ENCODE data around the gene POLR2J.
"Not testable (repeated sequence)": the region's sequence is repeated elsewhere in the genome, so short reads cannot be mapped to it uniquely, and the experiment has no call there.

The POLR2J gene

GRCh38 chr7:102464577-102465280 lies 14.0 kb downstream of the POLR2J start, which contains the start of the genes ALKBH4 and LRWD1:
Gene ALKBH4, minus strand, starts transcription at chr7:102464863. Its CDS starts 27 bp downstream, at chr7:102464836.
Gene LRWD1, plus strand, starts transcription at chr7:102464984. Its CDS starts 97 bp downstream, at chr7:102465081.
- DNase-seq: peak; percentile 88

DNA sequence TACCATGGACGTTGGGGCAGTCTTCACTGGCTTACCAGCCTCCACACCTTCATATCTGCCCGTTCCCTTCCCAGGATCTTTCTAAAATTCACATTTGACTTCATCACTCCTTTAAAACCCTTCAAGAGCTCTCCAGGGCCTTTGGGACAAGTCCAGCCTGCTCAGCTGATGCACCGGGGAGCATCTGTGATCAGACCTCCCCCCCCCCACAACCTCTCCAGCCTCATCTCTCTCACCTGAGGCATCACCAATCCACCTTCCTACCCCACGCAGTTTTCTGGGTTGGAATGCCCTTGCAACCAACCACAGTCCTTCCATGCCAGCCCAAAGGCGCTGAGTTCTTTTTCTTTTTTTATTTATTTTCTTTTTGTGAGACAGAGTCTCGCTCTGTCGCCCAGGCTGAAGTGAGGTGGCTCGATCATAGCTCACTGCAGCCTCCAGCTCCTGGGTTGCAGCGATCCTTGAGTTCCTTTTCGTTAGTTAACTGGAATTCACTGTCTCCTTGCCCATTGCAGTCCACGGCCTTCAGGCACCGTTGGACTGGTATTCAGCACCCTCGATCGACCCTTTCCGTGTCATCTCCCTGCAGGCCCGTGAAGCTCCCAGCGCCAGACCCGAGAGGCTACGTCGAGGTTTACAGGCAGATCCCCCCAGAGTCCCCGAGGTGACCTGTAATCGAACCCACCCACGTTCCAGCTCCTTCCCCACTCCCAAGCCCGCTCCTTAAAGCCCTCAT lies 14.7 kb downstream of the POLR2J start:
- DNase-seq: no peak

DNA sequence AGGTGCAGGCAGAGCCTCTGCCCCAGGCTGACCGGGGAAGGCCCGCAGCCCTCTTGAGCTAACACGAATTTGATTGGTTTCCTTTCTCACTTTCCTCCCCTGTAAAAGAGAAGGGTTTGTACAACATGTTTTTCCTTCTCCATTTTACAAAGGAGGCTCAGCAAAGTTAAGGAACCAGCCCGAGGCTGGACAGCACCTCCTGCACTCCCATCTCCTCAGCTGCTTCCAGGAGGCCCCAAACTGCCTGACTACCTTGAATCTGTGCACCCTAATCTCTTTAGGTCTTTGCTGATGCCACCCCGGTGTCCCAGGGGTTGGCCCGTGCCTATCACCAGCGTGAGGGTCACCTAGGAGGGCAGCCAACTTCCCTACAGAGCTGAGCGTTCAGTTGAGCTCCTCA lies 18.3 kb downstream of the POLR2J start:
- no peak for DNase-seq

- no peak for DNase-seq
Measured at GRCh38 chr7:102459221-102459844, 19.4 kb downstream of the POLR2J start.

GRCh38 chr7:102457352-102457924 lies 21.3 kb downstream of the POLR2J start:
- DNase-seq: no peak

- no peak for DNase-seq
Measured at GRCh38 chr7:102456327-102456726, 22.4 kb downstream of the POLR2J start.

DNA sequence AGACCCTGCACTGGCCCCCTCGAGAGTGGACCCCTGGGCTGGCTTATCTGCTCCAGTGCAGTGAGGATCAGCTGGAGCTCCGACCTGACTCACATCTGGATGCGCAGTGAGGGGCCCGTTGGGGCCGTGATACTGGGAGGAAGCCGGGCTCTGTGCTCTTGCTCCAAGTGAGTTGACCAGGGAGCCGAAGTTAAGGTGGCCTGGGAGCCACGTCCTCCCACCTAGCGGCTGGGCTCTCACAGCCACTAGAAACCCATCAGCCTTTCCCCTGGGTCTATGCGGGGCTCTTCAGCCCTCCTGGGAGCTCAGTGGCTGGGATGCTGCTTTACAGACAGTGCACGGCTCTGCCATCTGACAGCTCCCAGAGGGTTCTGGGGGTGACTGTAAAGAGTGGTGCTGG lies 23.1 kb downstream of the POLR2J start:
- no peak for DNase-seq

- DNase-seq: not testable (repeated sequence)
Measured at GRCh38 chr7:102454932-102455331, 23.8 kb downstream of the POLR2J start.

GRCh38 chr7:102454468-102454867 lies 24.3 kb downstream of the POLR2J start:
- DNase-seq: no peak

GRCh38 chr7:102453319-102453718 lies 25.4 kb downstream of the POLR2J start:
- DNase-seq: no peak

- no peak for DNase-seq
Measured at GRCh38 chr7:102452451-102452850, 26.3 kb downstream of the POLR2J start.

GRCh38 chr7:102451371-102452054 lies 27.2 kb downstream of the POLR2J start:
- DNase-seq: no peak

GRCh38 chr7:102450242-102450641 lies 28.5 kb downstream of the POLR2J start:
- no peak for DNase-seq

GRCh38 chr7:102449136-102449535 lies 29.6 kb downstream of the POLR2J start:
- no peak for DNase-seq

DNA sequence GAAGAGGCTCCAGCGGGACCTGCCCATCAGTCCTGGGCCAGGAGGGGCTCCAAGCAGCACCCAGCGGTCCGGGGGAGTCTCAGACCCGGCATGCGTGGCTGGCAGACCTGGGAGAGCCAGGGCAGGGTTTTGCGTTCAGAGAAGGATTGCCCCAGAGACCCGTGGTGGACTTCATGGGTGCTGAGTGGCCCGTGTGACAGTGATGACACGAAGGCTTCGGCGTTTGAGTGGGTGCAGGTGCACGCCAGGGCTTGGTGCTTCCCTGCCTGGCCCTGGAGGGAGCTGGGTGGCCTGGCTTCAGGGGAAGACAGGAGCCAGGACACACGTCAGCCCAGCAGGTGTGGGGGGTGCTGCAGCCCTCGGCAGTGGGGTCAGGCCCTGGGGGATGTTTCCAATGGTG lies 31.4 kb downstream of the POLR2J start:
- no peak for DNase-seq

- DNase-seq: no peak
Measured at GRCh38 chr7:102446387-102447156, 32.1 kb downstream of the POLR2J start.

GRCh38 chr7:102445674-102446071 lies 33.0 kb downstream of the POLR2J start:
- no peak for DNase-seq

- no peak for DNase-seq
Measured at GRCh38 chr7:102444961-102445673, 33.6 kb downstream of the POLR2J start.

- no peak for DNase-seq
Measured at GRCh38 chr7:102439963-102440795, 38.5 kb downstream of the POLR2J start.

DNA sequence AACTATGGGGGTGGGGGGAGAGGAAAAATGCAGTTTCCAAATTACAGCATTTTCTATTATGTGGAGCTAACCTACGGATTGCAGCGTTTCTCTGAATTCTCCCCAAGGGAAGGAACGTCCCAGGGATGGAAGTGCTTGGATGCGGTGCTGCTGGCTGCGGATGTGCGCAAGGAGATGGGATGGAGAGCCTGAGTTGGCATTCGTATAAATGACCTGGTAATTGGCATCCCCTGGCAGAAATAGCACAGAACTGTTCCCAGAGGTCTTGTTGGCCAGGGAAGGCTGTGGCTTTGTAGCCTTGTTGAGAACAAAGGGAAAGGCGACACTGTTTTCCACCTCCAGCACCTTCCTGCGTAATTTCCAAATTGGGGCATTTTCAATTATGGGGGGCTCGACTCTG lies 42.6 kb downstream of the POLR2J start:
- no peak for DNase-seq

Data from GDM1 (cell line).